ENCODE results near the gene CGB3. TPM values are rescaled to one million over a fixed set of nuclear protein-coding genes. Genes with fewer than 3 reads are reported as not detected.

The CGB3 gene
- total RNA-seq, 1 donor from 2014 or later: not detected

DNA sequence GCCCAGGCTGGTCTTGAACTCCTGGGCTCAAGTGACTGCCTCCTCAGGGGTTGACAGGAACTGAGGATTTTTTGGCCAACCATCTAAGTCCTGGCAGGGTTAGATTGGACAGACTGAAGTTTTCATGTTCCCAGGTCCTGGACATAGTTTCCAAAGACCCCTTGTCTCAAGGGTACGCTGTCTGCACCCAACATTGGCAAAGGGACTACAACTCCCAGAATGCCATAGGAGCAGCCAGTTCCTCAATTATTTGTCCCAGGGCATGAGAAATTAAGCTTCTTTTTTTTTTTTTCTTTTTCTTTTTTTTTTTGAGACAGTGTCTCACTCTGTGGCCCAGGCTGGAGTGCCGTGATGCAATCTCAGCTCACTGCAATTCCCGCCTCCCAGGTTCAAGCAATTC is 37.9 kb downstream of the CGB3 start:
- H3K4me3 Mint-ChIP-seq (ENCODE audit: unreplicated experiment): no peak overlapping the region
- DNase-seq: no peak
- peaks cover 14% of the 10 kb centered on the region for H3K9me3 Mint-ChIP-seq (ENCODE audit: unreplicated experiment)
- H3K27me3 Mint-ChIP-seq (ENCODE audit: unreplicated experiment): peaks cover 7% of the 10 kb centered on the region
- H3K27ac Mint-ChIP-seq (ENCODE audit: unreplicated experiment): no peak overlapping the region
- H3K4me1 Mint-ChIP-seq (ENCODE audit: low read depth, unreplicated experiment): peaks cover 9% of the 10 kb centered on the region
- TF ChIP-seq, protein P1, sequence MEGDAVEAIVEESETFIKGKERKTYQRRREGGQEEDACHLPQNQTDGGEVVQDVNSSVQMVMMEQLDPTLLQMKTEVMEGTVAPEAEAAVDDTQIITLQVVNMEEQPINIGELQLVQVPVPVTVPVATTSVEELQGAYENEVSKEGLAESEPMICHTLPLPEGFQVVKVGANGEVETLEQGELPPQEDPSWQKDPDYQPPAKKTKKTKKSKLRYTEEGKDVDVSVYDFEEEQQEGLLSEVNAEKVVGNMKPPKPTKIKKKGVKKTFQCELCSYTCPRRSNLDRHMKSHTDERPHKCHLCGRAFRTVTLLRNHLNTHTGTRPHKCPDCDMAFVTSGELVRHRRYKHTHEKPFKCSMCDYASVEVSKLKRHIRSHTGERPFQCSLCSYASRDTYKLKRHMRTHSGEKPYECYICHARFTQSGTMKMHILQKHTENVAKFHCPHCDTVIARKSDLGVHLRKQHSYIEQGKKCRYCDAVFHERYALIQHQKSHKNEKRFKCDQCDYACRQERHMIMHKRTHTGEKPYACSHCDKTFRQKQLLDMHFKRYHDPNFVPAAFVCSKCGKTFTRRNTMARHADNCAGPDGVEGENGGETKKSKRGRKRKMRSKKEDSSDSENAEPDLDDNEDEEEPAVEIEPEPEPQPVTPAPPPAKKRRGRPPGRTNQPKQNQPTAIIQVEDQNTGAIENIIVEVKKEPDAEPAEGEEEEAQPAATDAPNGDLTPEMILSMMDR (IDR thresholded peaks at IDR 0.05; ENCODE audit: partially characterized antibody, unreplicated experiment): no peak
- no peaks in the 10 kb centered on the region for H3K36me3 Mint-ChIP-seq (ENCODE audit: unreplicated experiment)

DNA sequence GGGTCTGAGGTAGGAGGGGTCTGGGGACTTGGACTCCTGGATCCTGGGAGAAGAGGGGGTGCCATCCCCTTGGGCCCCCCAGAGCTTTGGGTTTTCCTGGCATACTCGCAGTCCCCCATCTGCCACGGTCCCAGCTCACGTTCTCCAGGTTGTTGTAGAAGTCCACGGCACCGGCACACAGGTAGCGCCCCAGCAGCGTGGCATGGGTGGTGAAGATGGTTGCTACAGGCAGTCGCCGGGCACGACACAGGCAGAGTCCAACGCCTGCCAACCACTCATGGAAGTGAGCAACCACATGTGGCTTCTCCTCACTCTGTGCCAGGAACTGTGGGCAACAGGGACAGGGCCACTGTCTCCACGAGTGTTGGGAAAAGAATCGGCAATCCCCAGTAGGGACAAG is 38.4 kb downstream of the CGB3 start:
- no peak overlapping the region for H3K4me3 Mint-ChIP-seq (ENCODE audit: unreplicated experiment)
- peaks cover 7% of the 10 kb centered on the region for H3K4me1 Mint-ChIP-seq (ENCODE audit: low read depth, unreplicated experiment)
- peaks cover 11% of the 10 kb centered on the region for H3K9me3 Mint-ChIP-seq (ENCODE audit: unreplicated experiment)
- no peak for DNase-seq
- no peak overlapping the region for H3K27ac Mint-ChIP-seq (ENCODE audit: unreplicated experiment)
- no peaks in the 10 kb centered on the region for H3K36me3 Mint-ChIP-seq (ENCODE audit: unreplicated experiment)
- TF ChIP-seq, protein P1 (IDR thresholded peaks at IDR 0.05; ENCODE audit: partially characterized antibody, unreplicated experiment): no peak
- H3K27me3 Mint-ChIP-seq (ENCODE audit: unreplicated experiment): peaks cover 7% of the 10 kb centered on the region

DNA sequence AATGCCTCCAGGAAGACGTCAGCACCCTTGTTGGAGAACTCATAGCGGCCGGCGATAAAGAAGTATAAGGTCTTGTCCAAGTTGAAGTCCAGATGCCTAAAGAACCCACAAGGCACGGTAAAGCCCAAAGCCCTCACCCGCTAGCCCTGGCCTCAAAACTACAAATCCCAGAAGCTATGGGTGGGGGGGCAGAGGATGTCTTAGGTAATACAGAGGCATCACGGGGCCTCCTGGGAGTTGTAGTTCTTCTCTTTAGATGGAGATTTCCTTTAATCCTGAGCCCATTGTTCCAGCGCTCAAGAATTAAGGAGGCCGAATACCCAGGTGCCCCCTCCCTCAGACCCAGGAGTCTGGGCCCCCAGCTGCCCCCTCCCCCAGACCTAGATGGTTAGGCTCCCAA is 41.9 kb downstream of the CGB3 start:
- Mint-ChIP-seq H3K4me3 (ENCODE audit: unreplicated experiment) (no peak overlapping the region), H3K36me3 (ENCODE audit: unreplicated experiment) (peaks cover 5% of the 10 kb centered on the region), H3K27ac (ENCODE audit: unreplicated experiment) (no peak overlapping the region), H3K27me3 (ENCODE audit: unreplicated experiment) (peaks cover 7% of the 10 kb centered on the region), H3K9me3 (ENCODE audit: unreplicated experiment) (no peaks in the 10 kb centered on the region), H3K4me1 (ENCODE audit: low read depth, unreplicated experiment) (peaks cover 2% of the 10 kb centered on the region)
- no peak for DNase-seq
- TF ChIP-seq, protein P1 (IDR thresholded peaks at IDR 0.05; ENCODE audit: partially characterized antibody, unreplicated experiment): no peak

DNA sequence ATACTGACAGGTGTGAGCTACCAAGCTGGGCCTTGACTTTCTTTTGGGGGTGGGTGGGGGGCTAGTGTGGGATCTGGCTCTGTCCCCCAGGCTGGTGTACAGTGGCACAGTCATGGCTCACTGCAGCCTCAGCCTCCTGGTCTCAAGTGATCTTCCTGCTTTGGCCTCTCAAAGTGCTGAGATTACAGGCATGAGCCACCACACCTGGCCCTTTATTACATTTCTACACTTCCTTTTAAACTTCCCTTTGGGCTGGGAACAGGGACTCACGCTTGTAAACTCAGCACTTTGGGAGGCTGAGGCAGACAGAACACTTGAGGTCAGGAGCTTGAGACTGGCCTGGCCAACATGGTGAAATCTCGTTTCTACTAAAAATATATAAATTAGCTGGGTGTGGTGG is 47.1 kb downstream of the CGB3 start:
- H3K36me3 Mint-ChIP-seq (ENCODE audit: unreplicated experiment): peaks cover 5% of the 10 kb centered on the region
- TF ChIP-seq, protein P1 (IDR thresholded peaks at IDR 0.05; ENCODE audit: partially characterized antibody, unreplicated experiment): no peak
- DNase-seq: no peak

DNA sequence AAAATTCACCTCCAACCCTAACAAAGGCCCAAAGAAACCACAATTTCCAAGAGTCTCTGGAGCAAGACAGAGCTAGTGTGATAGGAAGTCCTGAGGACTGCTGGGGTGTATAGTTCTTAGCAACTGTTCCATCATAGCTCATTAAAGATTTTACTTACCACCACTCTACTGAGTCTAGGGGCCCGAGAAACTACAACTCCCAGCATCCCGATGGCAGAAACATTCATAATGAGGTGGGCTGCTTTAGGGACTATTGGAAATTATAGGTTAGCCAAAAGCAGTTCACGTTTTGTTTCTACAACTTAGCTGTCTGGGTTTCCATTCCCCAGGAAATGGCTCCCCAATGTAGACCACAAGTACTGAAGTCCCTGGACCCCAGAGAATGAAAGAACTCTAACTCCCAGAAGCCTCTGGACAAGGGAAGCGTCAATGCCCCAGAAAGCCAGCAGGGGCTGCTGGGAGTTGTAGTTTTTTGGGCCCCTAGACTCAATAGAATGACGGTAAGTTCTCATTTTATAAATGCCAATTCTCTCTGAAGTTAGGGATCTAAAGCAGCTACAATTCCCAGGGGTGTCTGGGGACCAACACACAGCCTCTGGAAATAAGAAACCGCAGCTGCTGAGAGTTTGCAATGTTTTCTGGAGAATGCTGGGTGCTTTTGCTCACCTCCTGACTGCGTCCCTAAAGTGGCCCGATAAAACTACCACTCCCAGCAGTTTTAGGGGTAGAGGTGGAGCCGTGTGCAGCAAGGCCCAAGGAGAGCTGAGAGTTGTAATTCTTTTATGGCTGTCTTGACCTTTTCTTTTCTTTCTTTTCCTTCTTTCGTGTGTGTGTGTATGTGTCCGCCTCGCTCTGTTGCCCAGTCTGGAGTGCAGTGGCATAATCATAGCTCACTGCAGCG is 47.9 kb downstream of the CGB3 start:
- Mint-ChIP-seq H3K27ac (ENCODE audit: unreplicated experiment) (no peak overlapping the region), H3K36me3 (ENCODE audit: unreplicated experiment) (peaks cover 5% of the 10 kb centered on the region), H3K9me3 (ENCODE audit: unreplicated experiment) (no peaks in the 10 kb centered on the region), H3K4me1 (ENCODE audit: low read depth, unreplicated experiment) (peaks cover 2% of the 10 kb centered on the region), H3K27me3 (ENCODE audit: unreplicated experiment) (no peaks in the 10 kb centered on the region), H3K4me3 (ENCODE audit: unreplicated experiment) (no peak overlapping the region)
- TF ChIP-seq, protein P1 (IDR thresholded peaks at IDR 0.05; ENCODE audit: partially characterized antibody, unreplicated experiment): peak; percentile 75
- DNase-seq: peak; percentile 68

More for the DNA sequence above, 47.1 kb downstream of the CGB3 start:
- no peak overlapping the region for H3K27ac Mint-ChIP-seq (ENCODE audit: unreplicated experiment)
- peaks cover 2% of the 10 kb centered on the region for H3K4me1 Mint-ChIP-seq (ENCODE audit: low read depth, unreplicated experiment)
- peaks cover under 1% of the 10 kb centered on the region for H3K27me3 Mint-ChIP-seq (ENCODE audit: unreplicated experiment)
- no peaks in the 10 kb centered on the region for H3K9me3 Mint-ChIP-seq (ENCODE audit: unreplicated experiment)
- H3K4me3 Mint-ChIP-seq (ENCODE audit: unreplicated experiment): no peak overlapping the region

Measured in glutamatergic neuron (in vitro differentiated cells).